ENCODE measurements around the gene SHCBP1L.
"Not testable (repeated sequence)": the region's sequence is repeated elsewhere in the genome, so short reads cannot be mapped to it uniquely, and the experiment has no call there.

Gene SHCBP1L

GRCh38 chr1:182965096-182965495 is 12.1 kb upstream of the SHCBP1L start:
- no peak for DNase-seq (ENCODE audit: low read depth)

GRCh38 chr1:182962554-182963115 is 9.7 kb upstream of the SHCBP1L start:
- DNase-seq (ENCODE audit: low read depth) = no peak

- no peak for DNase-seq (ENCODE audit: low read depth)
Measured at GRCh38 chr1:182960046-182960445, 7.1 kb upstream of the SHCBP1L start.

GRCh38 chr1:182957902-182958395 is 5.0 kb upstream of the SHCBP1L start:
- DNase-seq (ENCODE audit: low read depth) = no peak

GRCh38 chr1:182956708-182957365 is 3.9 kb upstream of the SHCBP1L start:
- DNase-seq (ENCODE audit: low read depth) = no peak

GRCh38 chr1:182955596-182956588 is 2.9 kb upstream of the SHCBP1L start:
- no peak for DNase-seq (ENCODE audit: low read depth)

- no peak for DNase-seq (ENCODE audit: low read depth)
Measured at GRCh38 chr1:182953826-182954225, 860 bp upstream of the SHCBP1L start.

- DNase-seq (ENCODE audit: low read depth) = not testable (repeated sequence)
Measured at GRCh38 chr1:182943336-182943735, 9.6 kb downstream of the SHCBP1L start.

GRCh38 chr1:182942145-182942544 is 10.8 kb downstream of the SHCBP1L start:
- not testable (repeated sequence) for DNase-seq (ENCODE audit: low read depth)

GRCh38 chr1:182939413-182939812 is 13.6 kb downstream of the SHCBP1L start:
- DNase-seq (ENCODE audit: low read depth) = no peak

- DNase-seq (ENCODE audit: low read depth) = no peak
Measured at GRCh38 chr1:182935716-182936115, 17.2 kb downstream of the SHCBP1L start.

- DNase-seq (ENCODE audit: low read depth) = no peak
Measured at GRCh38 chr1:182930985-182931384, 22.0 kb downstream of the SHCBP1L start.

GRCh38 chr1:182927693-182928433 is 25.1 kb downstream of the SHCBP1L start:
- DNase-seq (ENCODE audit: low read depth) = no peak

- DNase-seq (ENCODE audit: low read depth) = no peak
Measured at GRCh38 chr1:182925661-182926060, 27.3 kb downstream of the SHCBP1L start.

- no peak for DNase-seq (ENCODE audit: low read depth)
Measured at GRCh38 chr1:182917378-182917777, 35.6 kb downstream of the SHCBP1L start.

- DNase-seq (ENCODE audit: low read depth) = no peak
Measured at GRCh38 chr1:182913401-182913800, 39.6 kb downstream of the SHCBP1L start.

GRCh38 chr1:182910143-182910542 is 42.8 kb downstream of the SHCBP1L start:
- no peak for DNase-seq (ENCODE audit: low read depth)

- no peak for DNase-seq (ENCODE audit: low read depth)
Measured at GRCh38 chr1:182909578-182909977, 43.4 kb downstream of the SHCBP1L start.

GRCh38 chr1:182905321-182905720 is 47.6 kb downstream of the SHCBP1L start:
- DNase-seq (ENCODE audit: low read depth) = no peak

- not testable (repeated sequence) for DNase-seq (ENCODE audit: low read depth)
Measured at GRCh38 chr1:182901946-182902345, 51.0 kb downstream of the SHCBP1L start.

GRCh38 chr1:182897696-182898095 is 55.3 kb downstream of the SHCBP1L start:
- no peak for DNase-seq (ENCODE audit: low read depth)

All from stimulated activated CD8-positive, alpha-beta memory T cell treated with anti-CD3 and anti-CD28 coated beads, Interleukin-4, amount 100 ng/mL, for 24 hours (primary cell).